ENCODE data around the gene RNF141. TPM values are rescaled to one million over a fixed set of nuclear protein-coding genes. Genes with fewer than 3 reads are reported as not detected.

RNF141 gene
- total and polyA plus RNA-seq, 2 experiments from 2014 or later = 35.9 to 46.9 TPM

DNA sequence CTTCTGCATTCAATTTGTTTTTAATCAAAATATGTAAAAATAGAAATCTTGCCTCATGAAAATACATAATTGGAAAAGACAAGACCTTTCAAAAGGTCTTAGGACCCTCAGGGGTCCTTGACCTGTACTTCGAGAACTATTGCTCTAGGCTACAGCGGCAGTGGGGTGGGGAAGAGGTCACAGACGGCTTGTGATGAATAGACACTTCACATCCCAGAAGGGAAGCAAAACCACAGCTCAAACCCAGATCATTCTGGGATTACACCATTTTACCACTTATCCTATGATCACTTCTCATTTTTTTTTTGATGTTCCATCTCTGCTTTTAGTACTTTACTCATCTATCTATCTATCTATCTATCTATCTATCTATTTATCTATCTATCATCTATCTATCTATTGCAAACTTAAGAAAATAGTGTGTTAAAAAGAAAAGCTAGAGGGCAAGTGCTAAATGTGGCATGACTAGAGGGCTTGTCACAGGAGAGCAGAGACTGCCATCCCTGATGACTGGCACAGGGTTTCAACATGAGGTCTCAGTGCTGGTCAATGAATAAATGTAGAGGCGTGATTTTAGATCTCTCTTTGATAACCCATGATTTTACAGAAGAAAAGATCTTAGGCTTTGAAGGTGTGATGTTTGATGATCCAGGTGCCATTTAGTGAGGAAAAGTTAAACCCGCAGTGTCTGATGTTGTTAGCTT is 37.1 kb downstream of the RNF141 start:
- in situ Hi-C loops (cut with MboI) = no loop called here
- Histone ChIP-seq H3K9ac (no peak overlapping the region), H3K27me3 (replicated peaks; ENCODE audit: insufficient read depth) (no peaks in the 10 kb centered on the region), H3K36me3 (ENCODE audit: low read depth) (no peaks in the 10 kb centered on the region), H2AFZ (no peak overlapping the region), H4K20me1 (ENCODE audit: insufficient read depth) (no peaks in the 10 kb centered on the region), H3K79me2 (ENCODE audit: insufficient read depth) (no peaks in the 10 kb centered on the region), H3K9me3 (ENCODE audit: low read depth) (no peaks in the 10 kb centered on the region), H3K27ac (no peak overlapping the region), H3K4me1 (ENCODE audit: insufficient read depth) (no peaks in the 10 kb centered on the region), H3K4me2 (ENCODE audit: unreplicated experiment) (no peak overlapping the region), H3K4me3 (no peak overlapping the region), H3K9me2 (ENCODE audit: insufficient read depth) (no peaks in the 10 kb centered on the region), H3F3A (ENCODE audit: insufficient read depth) (no peaks in the 10 kb centered on the region)
- TF ChIP-seq EZH2 (IDR thresholded peaks at IDR 0.05; ENCODE audit: insufficient read depth, poor library complexity, severe bottlenecking) = no peak
- 82 to 95% methylated on average over 5 of the region's 5 CpGs for WGBS, 2 experiments (ENCODE audit: low coverage in 1 of 2, low lambda C conversion rate in 2 of 2, missing lambda C conversion rate in 2 of 2)
- no peak for DNase-seq

- H3K4me2 ChIP-seq (ENCODE audit: unreplicated experiment) = no peak overlapping the region
- H3K27ac ChIP-seq = no peak overlapping the region
- H4K20me1 ChIP-seq (ENCODE audit: insufficient read depth) = no peaks in the 10 kb centered on the region
- no peaks in the 10 kb centered on the region for H3K9me3 ChIP-seq (ENCODE audit: low read depth)
- in situ Hi-C loops (cut with MboI) = no loop called here
- no peaks in the 10 kb centered on the region for H3K4me1 ChIP-seq (ENCODE audit: insufficient read depth)
- no peak overlapping the region for H2AFZ ChIP-seq
- no peak for TF ChIP-seq EZH2phosphoT487 (IDR thresholded peaks at IDR 0.05; ENCODE audit: insufficient read depth, low read depth)
- TF ChIP-seq EZH2 (IDR thresholded peaks at IDR 0.05; ENCODE audit: insufficient read depth, poor library complexity, severe bottlenecking) = no peak
- H3K9me2 ChIP-seq (ENCODE audit: insufficient read depth) = no peaks in the 10 kb centered on the region
- 97 to 100% methylated on average over 2 of the region's 2 CpGs for WGBS, 2 experiments (ENCODE audit: low coverage in 1 of 2, low lambda C conversion rate in 2 of 2, missing lambda C conversion rate in 2 of 2)
- no peak for DNase-seq
- H3F3A ChIP-seq (ENCODE audit: insufficient read depth) = no peaks in the 10 kb centered on the region
- H3K27me3 ChIP-seq (replicated peaks; ENCODE audit: insufficient read depth) = no peaks in the 10 kb centered on the region
- H3K9ac ChIP-seq = no peak overlapping the region
- no peak overlapping the region for H3K4me3 ChIP-seq
- H3K79me2 ChIP-seq (ENCODE audit: insufficient read depth) = no peaks in the 10 kb centered on the region
- no peaks in the 10 kb centered on the region for H3K36me3 ChIP-seq (ENCODE audit: low read depth)
Observed at GRCh38 chr11:10503221-10503620, 37.8 kb downstream of the RNF141 start.

GRCh38 chr11:10502770-10503169 is 38.2 kb downstream of the RNF141 start:
- Histone ChIP-seq H3K27me3 (replicated peaks; ENCODE audit: insufficient read depth) (no peaks in the 10 kb centered on the region), H4K20me1 (ENCODE audit: insufficient read depth) (no peaks in the 10 kb centered on the region), H2AFZ (no peak overlapping the region), H3K4me1 (ENCODE audit: insufficient read depth) (no peaks in the 10 kb centered on the region), H3K9me3 (ENCODE audit: low read depth) (no peaks in the 10 kb centered on the region), H3K9ac (no peak overlapping the region), H3K27ac (no peak overlapping the region), H3K36me3 (ENCODE audit: low read depth) (no peaks in the 10 kb centered on the region), H3K9me2 (ENCODE audit: insufficient read depth) (no peaks in the 10 kb centered on the region), H3F3A (ENCODE audit: insufficient read depth) (no peaks in the 10 kb centered on the region), H3K79me2 (ENCODE audit: insufficient read depth) (no peaks in the 10 kb centered on the region), H3K4me2 (ENCODE audit: unreplicated experiment) (no peak overlapping the region), H3K4me3 (no peak overlapping the region)
- TF ChIP-seq EZH2phosphoT487 (IDR thresholded peaks at IDR 0.05; ENCODE audit: insufficient read depth, low read depth) = no peak
- no peak for TF ChIP-seq EZH2 (IDR thresholded peaks at IDR 0.05; ENCODE audit: insufficient read depth, poor library complexity, severe bottlenecking)
- in situ Hi-C loops (cut with MboI) = no loop called here
- 97 to 98% methylated on average over 3 of the region's 3 CpGs for WGBS, 2 experiments (ENCODE audit: low coverage in 1 of 2, low lambda C conversion rate in 2 of 2, missing lambda C conversion rate in 2 of 2)
- no peak for DNase-seq

GRCh38 chr11:10502065-10502680 is 38.8 kb downstream of the RNF141 start:
- Histone ChIP-seq H3K9me3 (ENCODE audit: low read depth) (no peaks in the 10 kb centered on the region), H3K4me3 (no peak overlapping the region), H3K9me2 (ENCODE audit: insufficient read depth) (no peaks in the 10 kb centered on the region), H3K79me2 (ENCODE audit: insufficient read depth) (no peaks in the 10 kb centered on the region), H2AFZ (no peak overlapping the region), H3K36me3 (ENCODE audit: low read depth) (no peaks in the 10 kb centered on the region), H3F3A (ENCODE audit: insufficient read depth) (no peaks in the 10 kb centered on the region), H3K27me3 (replicated peaks; ENCODE audit: insufficient read depth) (no peaks in the 10 kb centered on the region), H3K27ac (no peak overlapping the region), H3K9ac (no peak overlapping the region), H4K20me1 (ENCODE audit: insufficient read depth) (no peaks in the 10 kb centered on the region), H3K4me2 (ENCODE audit: unreplicated experiment) (no peak overlapping the region), H3K4me1 (ENCODE audit: insufficient read depth) (no peaks in the 10 kb centered on the region)
- TF ChIP-seq EZH2 (IDR thresholded peaks at IDR 0.05; ENCODE audit: insufficient read depth, poor library complexity, severe bottlenecking) (no peak), EZH2phosphoT487 (IDR thresholded peaks at IDR 0.05; ENCODE audit: insufficient read depth, low read depth) (no peak)
- in situ Hi-C loops (cut with MboI) = no loop called here
- no peak for DNase-seq
- WGBS, 2 experiments (ENCODE audit: low coverage in 1 of 2, low lambda C conversion rate in 2 of 2, missing lambda C conversion rate in 2 of 2) = 94 to 98% methylated on average over 6 of the region's 6 CpGs

Measured in GM23248 (cell line).